ENCODE results near the gene UGT2B17.

UGT2B17 gene

GRCh38 chr4:68489338-68489737 lies 86.8 kb downstream of the UGT2B17 start:
- no peak for DNase-seq (ENCODE audit: low read depth in 2 of 2)
